GM23338 (cell line): Measurements from ENCODE around the gene PPP6R1. TPM values are rescaled to one million over a fixed set of nuclear protein-coding genes. Genes with fewer than 3 reads are reported as not detected.
A peak's percentile ranks its signal among the peaks of the same experiment; 100 is the strongest.

Experiments used
- ATAC-seq: fragments of 200-7000 bp; cut with Tn5 transposase; 3 replicates; pipeline ENCODE4 v1.9.1; 2020
- DNase-seq: peaks from one replicate; pipeline ENCODE4 v3.0.0-alpha.2; 2015; ENCODE audit warnings: low spot score
- H2AFZ ChIP-seq: fragments of 200-600 bp; sonication (generic); 2 replicates; pipeline ENCODE4 v1.8.0; 2016; ENCODE audit warnings: antibody characterized with exemption, mild to moderate bottlenecking, moderate library complexity
- H3F3A ChIP-seq: fragments of 200-600 bp; sonication (generic); replicated peaks from 2 replicates; pipeline ENCODE4 v1.8.0; 2017; ENCODE audit warnings: antibody characterized with exemption, mixed run types, low read depth
- H3K27ac ChIP-seq: fragments of 200-600 bp; sonication (generic); 2 replicates; pipeline ENCODE4 v1.6.1; 2016; ENCODE audit warnings: low read depth
- H3K27me3 ChIP-seq: fragments of 200-600 bp; sonication (generic); 2 replicates; pipeline ENCODE4 v1.8.0; 2016; ENCODE audit warnings: mild to moderate bottlenecking, mixed run types, moderate library complexity; ENCODE audit not compliant: insufficient read depth
- H3K36me3 ChIP-seq: fragments of 200-600 bp; sonication (generic); 2 replicates; pipeline ENCODE4 v1.8.0; 2016; ENCODE audit warnings: mild to moderate bottlenecking; ENCODE audit not compliant: insufficient read depth
- H3K4me1 ChIP-seq: fragments of 200-600 bp; sonication (generic); 2 replicates; pipeline ENCODE4 v1.8.0; 2016; ENCODE audit warnings: mild to moderate bottlenecking, moderate library complexity; ENCODE audit not compliant: insufficient read depth
- H3K4me2 ChIP-seq: fragments of 200-600 bp; sonication (generic); 2 replicates; pipeline ENCODE4 v1.7.1; 2017; ENCODE audit warnings: mixed run types
- H3K4me3 ChIP-seq: fragments of 200-600 bp; sonication (generic); 2 replicates; pipeline ENCODE4 v1.6.1; 2016; ENCODE audit warnings: mixed run types
- H3K79me2 ChIP-seq: fragments of 200-600 bp; sonication (generic); replicated peaks from 2 replicates; pipeline ENCODE4 v1.8.0; 2017; ENCODE audit warnings: mild to moderate bottlenecking; ENCODE audit not compliant: insufficient read depth
- H3K9me2 ChIP-seq: fragments of 200-600 bp; sonication (generic); 2 replicates; pipeline ENCODE4 v1.8.0; 2017; ENCODE audit not compliant: insufficient read depth
- H4K20me1 ChIP-seq: fragments of 200-600 bp; sonication (generic); replicated peaks from 2 replicates; pipeline ENCODE4 v1.8.0; 2017; ENCODE audit warnings: mild to moderate bottlenecking; ENCODE audit not compliant: insufficient read depth
- H3K27ac Mint-ChIP-seq: 2 replicates; pipeline ENCODE4 v1.8.0; 2020; ENCODE audit warnings: inconsistent platforms, mild to moderate bottlenecking, moderate library complexity, mixed read lengths
- H3K27me3 Mint-ChIP-seq: 3 replicates; pipeline ENCODE4 v1.8.0; 2022; ENCODE audit warnings: low read depth, mild to moderate bottlenecking, moderate library complexity, mixed read lengths, inconsistent platforms; ENCODE audit not compliant: insufficient read depth, poor library complexity
- H3K36me3 Mint-ChIP-seq: 3 replicates; pipeline ENCODE4 v1.8.0; 2021; ENCODE audit warnings: low read depth, mild to moderate bottlenecking, inconsistent platforms, moderate library complexity, mixed read lengths
- H3K4me1 Mint-ChIP-seq: 3 replicates; pipeline ENCODE4 v1.8.0; 2020; ENCODE audit warnings: mild to moderate bottlenecking, inconsistent platforms, mixed read lengths
- H3K4me3 Mint-ChIP-seq: 3 replicates; pipeline ENCODE4 v1.8.0; 2021; ENCODE audit warnings: moderate library complexity, mild to moderate bottlenecking, inconsistent platforms, mixed read lengths
- H3K9me3 Mint-ChIP-seq: 3 replicates; pipeline ENCODE4 v1.8.0; 2020; ENCODE audit warnings: moderate library complexity, mild to moderate bottlenecking, inconsistent platforms, mixed read lengths
- CREB1 ChIP-seq: fragments of 250-450 bp; sonication (Bioruptor Pico); IDR thresholded peaks from 2 replicates; pipeline ENCODE4 v1.5.0; 2020; ENCODE audit warnings: low read depth, mild to moderate bottlenecking, moderate library complexity
- POLR2AphosphoS5 ChIP-seq: IDR thresholded peaks from 2 replicates; pipeline ENCODE4 v1.6.1; 2016; ENCODE audit warnings: antibody characterized with exemption, low read depth
- polyA plus RNA-seq: library from polyadenylated mRNA; unstranded; fragments of >200 nt; fragmentation: Nextera tagmentation; extraction: Ambion mirVana; gene quantifications from 2 replicates; pipeline ENCODE4 v1.2.1, GENCODE V29; 2016
- total RNA-seq: library from RNA; depleted of rRNA; stranded (reverse); fragments of >200 nt; shearing (Covaris generic); gene quantifications from 2 replicates; pipeline ENCODE4 v1.2.3, GENCODE V29; 2014
- TF ChIP-seq, protein P1 (sequence below): IDR thresholded peaks from 2 replicates; pipeline ENCODE4 v1.6.1; 2016; ENCODE audit warnings: antibody characterized with exemption
- TF ChIP-seq, protein P2 (sequence below), 2 experiments: fragments of 200-600 bp in 1 of 2; sonication (generic) in 1 of 2; conservative IDR thresholded peaks; 2 replicates each; pipeline versions ENCODE4 v1.5.1 to v1.6.1; 2016 to 2017; ENCODE audit warnings: antibody characterized with exemption in 2 of 2, low read depth in 2 of 2, mild to moderate bottlenecking in 2 of 2, moderate library complexity in 1 of 2

The PPP6R1 gene
- total and polyA plus RNA-seq, 2 experiments from 2014 or later = 22.2 to 70.8 TPM

DNA sequence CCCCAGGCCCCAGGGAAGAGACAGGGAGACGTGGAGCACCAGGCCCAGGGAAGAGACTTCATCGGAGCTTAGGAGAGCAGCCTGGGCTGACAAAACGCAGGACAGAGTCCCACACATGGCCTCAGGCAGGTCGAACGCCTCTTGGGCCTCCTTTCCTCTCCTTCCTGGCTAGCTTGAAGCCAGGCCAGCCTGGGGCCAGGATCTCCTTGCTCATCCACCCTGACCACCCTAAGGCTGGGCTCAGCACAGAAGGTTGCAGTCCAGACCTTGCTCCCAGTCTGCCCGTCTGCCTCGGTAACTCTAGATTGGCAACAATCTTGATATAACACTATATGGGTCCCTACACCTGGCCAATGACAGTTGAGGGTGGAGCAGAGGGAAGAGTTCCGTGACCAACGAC is 10.1 kb downstream of the PPP6R1 start (continued):
- TF ChIP-seq, protein P1, sequence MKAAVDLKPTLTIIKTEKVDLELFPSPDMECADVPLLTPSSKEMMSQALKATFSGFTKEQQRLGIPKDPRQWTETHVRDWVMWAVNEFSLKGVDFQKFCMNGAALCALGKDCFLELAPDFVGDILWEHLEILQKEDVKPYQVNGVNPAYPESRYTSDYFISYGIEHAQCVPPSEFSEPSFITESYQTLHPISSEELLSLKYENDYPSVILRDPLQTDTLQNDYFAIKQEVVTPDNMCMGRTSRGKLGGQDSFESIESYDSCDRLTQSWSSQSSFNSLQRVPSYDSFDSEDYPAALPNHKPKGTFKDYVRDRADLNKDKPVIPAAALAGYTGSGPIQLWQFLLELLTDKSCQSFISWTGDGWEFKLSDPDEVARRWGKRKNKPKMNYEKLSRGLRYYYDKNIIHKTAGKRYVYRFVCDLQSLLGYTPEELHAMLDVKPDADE = no peak

- H3K27ac ChIP-seq = no peak overlapping the region
- peaks cover 4% of the 10 kb centered on the region for H4K20me1 ChIP-seq
- no peaks in the 10 kb centered on the region for H3K9me2 ChIP-seq
- Mint-ChIP-seq H3K9me3 (no peaks in the 10 kb centered on the region), H3K27ac (no peak overlapping the region), H3K4me3 (no peak overlapping the region), H3K36me3 (peaks cover 19% of the 10 kb centered on the region; the same call in 2 of the 3 replicates), H3K4me1 (peaks cover 7% of the 10 kb centered on the region), H3K27me3 (peaks cover 10% of the 10 kb centered on the region)
- no peaks in the 10 kb centered on the region for H3K27me3 ChIP-seq
- H3K4me1 ChIP-seq = peaks cover under 1% of the 10 kb centered on the region; the same call in 1 of the 2 replicates
- no peak for TF ChIP-seq CREB1 (CRISPR knock-in tag)
- H3K4me3 ChIP-seq = no peak overlapping the region
- H3K79me2 ChIP-seq = peaks cover 59% of the 10 kb centered on the region
- no peaks in the 10 kb centered on the region for H3K36me3 ChIP-seq
- no peaks in the 10 kb centered on the region for H3F3A ChIP-seq
- no peak overlapping the region for H3K4me2 ChIP-seq
- ATAC-seq = no peak
- no peak overlapping the region for H2AFZ ChIP-seq
- DNase-seq = no peak
These were observed 10.6 kb downstream of the PPP6R1 start for GRCh38 chr19:55248166-55248675.

GRCh38 chr19:55247621-55248099 is 11.2 kb downstream of the PPP6R1 start:
- Histone ChIP-seq H3F3A (no peaks in the 10 kb centered on the region), H3K27me3 (no peaks in the 10 kb centered on the region), H3K4me1 (no peaks in the 10 kb centered on the region), H3K79me2 (peaks cover 53% of the 10 kb centered on the region), H2AFZ (no peak overlapping the region), H3K27ac (no peak overlapping the region), H3K9me2 (no peaks in the 10 kb centered on the region), H4K20me1 (no peaks in the 10 kb centered on the region; the same call in none of the 2 replicates), H3K36me3 (no peaks in the 10 kb centered on the region; the same call in 1 of the 2 replicates), H3K4me2 (no peak overlapping the region), H3K4me3 (no peak overlapping the region)
- TF ChIP-seq, protein P2, sequence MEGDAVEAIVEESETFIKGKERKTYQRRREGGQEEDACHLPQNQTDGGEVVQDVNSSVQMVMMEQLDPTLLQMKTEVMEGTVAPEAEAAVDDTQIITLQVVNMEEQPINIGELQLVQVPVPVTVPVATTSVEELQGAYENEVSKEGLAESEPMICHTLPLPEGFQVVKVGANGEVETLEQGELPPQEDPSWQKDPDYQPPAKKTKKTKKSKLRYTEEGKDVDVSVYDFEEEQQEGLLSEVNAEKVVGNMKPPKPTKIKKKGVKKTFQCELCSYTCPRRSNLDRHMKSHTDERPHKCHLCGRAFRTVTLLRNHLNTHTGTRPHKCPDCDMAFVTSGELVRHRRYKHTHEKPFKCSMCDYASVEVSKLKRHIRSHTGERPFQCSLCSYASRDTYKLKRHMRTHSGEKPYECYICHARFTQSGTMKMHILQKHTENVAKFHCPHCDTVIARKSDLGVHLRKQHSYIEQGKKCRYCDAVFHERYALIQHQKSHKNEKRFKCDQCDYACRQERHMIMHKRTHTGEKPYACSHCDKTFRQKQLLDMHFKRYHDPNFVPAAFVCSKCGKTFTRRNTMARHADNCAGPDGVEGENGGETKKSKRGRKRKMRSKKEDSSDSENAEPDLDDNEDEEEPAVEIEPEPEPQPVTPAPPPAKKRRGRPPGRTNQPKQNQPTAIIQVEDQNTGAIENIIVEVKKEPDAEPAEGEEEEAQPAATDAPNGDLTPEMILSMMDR (conservative IDR thresholded peaks at IDR 0.05; ENCODE audit: low read depth in 2 of 2) = peak; percentile 8 to 35; a peak in 2 of 4 replicates
- no peak for TF ChIP-seq POLR2AphosphoS5
- H3K4me1 Mint-ChIP-seq = peaks cover 7% of the 10 kb centered on the region; the same call in 2 of the 3 replicates
- H3K27me3 Mint-ChIP-seq = peaks cover 9% of the 10 kb centered on the region
- no peak overlapping the region for H3K27ac Mint-ChIP-seq
- H3K4me3 Mint-ChIP-seq = no peak overlapping the region
- DNase-seq (no peak), ATAC-seq (peak; percentile 40)
- H3K9me3 Mint-ChIP-seq = no peaks in the 10 kb centered on the region
- peaks cover 22% of the 10 kb centered on the region; the same call in 2 of the 3 replicates for H3K36me3 Mint-ChIP-seq
